MCF 10A (cell line): ENCODE data around the gene STIL. TPM values are rescaled to one million over a fixed set of nuclear protein-coding genes. Genes with fewer than 3 reads are reported as not detected.

Source experiments
- BruUV-seq: library from RNA; stranded (reverse); fragments of 400-500 nt; replicated peaks from 2 replicates; lab custom pipeline; 2021; lab: Mats Ljungman, UMichigan
- CTCF ChIA-PET: fragments of 300-600 bp; sonication (Branson Sonifier 250); formaldehyde crosslinking; extraction: SDS; loops from one replicate; lab custom pipeline; 2021; ENCODE audit warnings: antibody characterized with exemption, inconsistent platforms; lab: Yijun Ruan, JAX
- POLR2A ChIA-PET: fragments of 300-600, 350-650 bp; sonication (Branson Sonifier 250); formaldehyde crosslinking; extraction: SDS; loops from one replicate; lab custom pipeline; 2020; ENCODE audit warnings: antibody characterized with exemption, inconsistent platforms; lab: Yijun Ruan, JAX
- DNase-seq: peaks from one replicate; pipeline ENCODE4 v3.0.0-alpha.2; 2018; ENCODE audit not compliant: unreplicated experiment
- H3K27ac Mint-ChIP-seq: one replicate; pipeline ENCODE4 v1.8.0; 2022; ENCODE audit warnings: mild to moderate bottlenecking, low read depth, mixed read lengths; ENCODE audit not compliant: unreplicated experiment
- H3K27me3 Mint-ChIP-seq: one replicate; pipeline ENCODE4 v1.8.0; 2022; ENCODE audit warnings: mixed read lengths; ENCODE audit not compliant: insufficient read depth, unreplicated experiment
- H3K36me3 Mint-ChIP-seq: one replicate; pipeline ENCODE4 v1.8.0; 2022; ENCODE audit warnings: mild to moderate bottlenecking, moderate library complexity, mixed read lengths; ENCODE audit not compliant: insufficient read depth, unreplicated experiment
- H3K4me1 Mint-ChIP-seq: one replicate; pipeline ENCODE4 v1.8.0; 2022; ENCODE audit warnings: mixed read lengths; ENCODE audit not compliant: insufficient read depth, unreplicated experiment
- H3K4me3 Mint-ChIP-seq: one replicate; pipeline ENCODE4 v1.8.0; 2022; ENCODE audit warnings: mild to moderate bottlenecking, moderate library complexity, mixed read lengths; ENCODE audit not compliant: unreplicated experiment
- H3K9me3 Mint-ChIP-seq: one replicate; pipeline ENCODE4 v1.8.0; 2022; ENCODE audit warnings: mixed read lengths; ENCODE audit not compliant: unreplicated experiment
- intact Hi-C: fragments of 100-400 bp; cut with micrococcal nuclease; formaldehyde crosslinking; loops from 2 replicates; pipeline ENCODE4 v1.14.1; 2022
- total RNA-seq: library from RNA; stranded (reverse); gene quantifications from 2 replicates; pipeline ENCODE4 v1.2.3, GENCODE V29; 2022
- TF ChIP-seq, protein P1 (sequence below): fragments of 200-600 bp; IDR thresholded peaks from one replicate; pipeline ENCODE4 v1.8.0; 2022; ENCODE audit warnings: antibody characterized with exemption, mild to moderate bottlenecking; ENCODE audit not compliant: unreplicated experiment

Gene STIL
- total RNA-seq, 1 experiment from 2014 or later = 12.6 TPM

GRCh38 chr1:47212636-47213229 is 101.2 kb downstream of the STIL start:
- CTCF ChIA-PET = interaction anchor here (4.5 kb wide), 1 partner anchor 20 kb away, joined by 26 read pairs; no protein-coding TSS in a partner anchor
- intact Hi-C loops = no loop called here
- H3K27ac Mint-ChIP-seq = no peak overlapping the region

DNA sequence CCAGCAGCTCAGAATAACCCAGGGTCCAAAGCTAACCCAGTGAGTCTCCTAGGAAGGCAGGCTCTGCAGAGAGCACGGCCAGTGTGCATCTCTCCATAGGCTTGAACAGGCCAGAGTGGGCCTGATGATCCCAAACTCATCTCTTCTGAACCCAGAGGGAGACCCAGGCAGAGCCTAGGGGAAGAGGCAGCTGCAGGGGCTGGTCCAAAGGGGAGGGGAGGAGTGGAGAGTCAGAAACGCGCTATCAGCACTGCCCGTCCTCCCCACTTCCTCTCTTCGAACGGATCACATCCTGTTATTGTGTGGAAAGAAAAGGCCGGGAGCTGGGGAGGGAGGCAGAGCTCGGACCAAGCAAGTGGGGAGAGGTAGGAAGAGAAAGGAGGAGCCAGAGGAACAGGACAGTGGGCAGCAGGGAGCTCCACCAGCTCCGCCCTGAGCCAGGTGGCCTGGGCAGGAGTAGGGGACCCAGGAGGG is 102.1 kb downstream of the STIL start:
- TF ChIP-seq, protein P1, sequence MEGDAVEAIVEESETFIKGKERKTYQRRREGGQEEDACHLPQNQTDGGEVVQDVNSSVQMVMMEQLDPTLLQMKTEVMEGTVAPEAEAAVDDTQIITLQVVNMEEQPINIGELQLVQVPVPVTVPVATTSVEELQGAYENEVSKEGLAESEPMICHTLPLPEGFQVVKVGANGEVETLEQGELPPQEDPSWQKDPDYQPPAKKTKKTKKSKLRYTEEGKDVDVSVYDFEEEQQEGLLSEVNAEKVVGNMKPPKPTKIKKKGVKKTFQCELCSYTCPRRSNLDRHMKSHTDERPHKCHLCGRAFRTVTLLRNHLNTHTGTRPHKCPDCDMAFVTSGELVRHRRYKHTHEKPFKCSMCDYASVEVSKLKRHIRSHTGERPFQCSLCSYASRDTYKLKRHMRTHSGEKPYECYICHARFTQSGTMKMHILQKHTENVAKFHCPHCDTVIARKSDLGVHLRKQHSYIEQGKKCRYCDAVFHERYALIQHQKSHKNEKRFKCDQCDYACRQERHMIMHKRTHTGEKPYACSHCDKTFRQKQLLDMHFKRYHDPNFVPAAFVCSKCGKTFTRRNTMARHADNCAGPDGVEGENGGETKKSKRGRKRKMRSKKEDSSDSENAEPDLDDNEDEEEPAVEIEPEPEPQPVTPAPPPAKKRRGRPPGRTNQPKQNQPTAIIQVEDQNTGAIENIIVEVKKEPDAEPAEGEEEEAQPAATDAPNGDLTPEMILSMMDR = no peak
- POLR2A ChIA-PET = interaction anchor here (0.6 to 1.2 kb wide), 2 partner anchors 32 to 607 kb away, joined by 3 to 4 read pairs; no protein-coding TSS in a partner anchor
- no peak for DNase-seq
- Mint-ChIP-seq H3K9me3 (no peaks in the 10 kb centered on the region), H3K27me3 (no peaks in the 10 kb centered on the region), H3K4me1 (no peaks in the 10 kb centered on the region), H3K36me3 (no peaks in the 10 kb centered on the region), H3K27ac (no peak overlapping the region), H3K4me3 (no peak overlapping the region)
- BruUV-seq = no TSS peak
- CTCF ChIA-PET = interaction anchor here (0.6 to 4.5 kb wide), 3 partner anchors 15 to 51 kb away, joined by 3 to 26 read pairs (median 3); no protein-coding TSS in a partner anchor
- intact Hi-C loops = no loop called here

More at GRCh38 chr1:47212636-47213229, 101.2 kb downstream of the STIL start:
- H3K4me1 Mint-ChIP-seq = no peaks in the 10 kb centered on the region
- no peak overlapping the region for H3K4me3 Mint-ChIP-seq
- no peak for DNase-seq
- BruUV-seq = no TSS peak
- H3K36me3 Mint-ChIP-seq = no peaks in the 10 kb centered on the region
- POLR2A ChIA-PET = interaction anchor here (0.8 to 1.2 kb wide), 2 partner anchors 33 to 53 kb away, joined by 3 to 4 read pairs; no protein-coding TSS in a partner anchor
- H3K9me3 Mint-ChIP-seq = no peaks in the 10 kb centered on the region
- no peaks in the 10 kb centered on the region for H3K27me3 Mint-ChIP-seq
- TF ChIP-seq, protein P1 = no peak

DNA sequence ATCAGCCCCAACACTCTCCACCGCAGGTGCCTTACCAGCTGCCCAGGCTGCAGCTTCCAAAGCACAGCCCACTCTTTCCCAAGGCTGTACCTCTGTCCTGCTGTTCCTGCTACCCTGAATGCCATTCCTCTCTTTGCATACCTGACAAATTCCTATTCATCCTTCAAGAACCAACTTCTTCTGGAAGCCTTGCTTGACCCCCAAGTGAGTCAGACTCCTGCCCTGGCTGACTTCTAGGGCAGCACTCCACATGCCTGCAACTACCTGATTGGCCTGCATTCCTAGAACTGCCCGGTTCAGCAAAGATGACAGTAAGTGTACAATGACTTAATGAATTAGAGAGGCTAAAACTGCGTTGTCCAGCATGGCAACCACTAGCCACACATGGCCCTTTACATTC is 103.3 kb downstream of the STIL start:
- Mint-ChIP-seq H3K27ac (no peak overlapping the region), H3K4me3 (no peak overlapping the region), H3K36me3 (no peaks in the 10 kb centered on the region), H3K9me3 (no peaks in the 10 kb centered on the region), H3K27me3 (no peaks in the 10 kb centered on the region), H3K4me1 (no peaks in the 10 kb centered on the region)
- TF ChIP-seq, protein P1 = no peak
- POLR2A ChIA-PET = no interaction called here
- CTCF ChIA-PET = interaction anchor here (4.5 kb wide), 1 partner anchor 18 kb away, joined by 26 read pairs; no protein-coding TSS in a partner anchor
- BruUV-seq = no TSS peak
- intact Hi-C loops = no loop called here
- DNase-seq = no peak

DNA sequence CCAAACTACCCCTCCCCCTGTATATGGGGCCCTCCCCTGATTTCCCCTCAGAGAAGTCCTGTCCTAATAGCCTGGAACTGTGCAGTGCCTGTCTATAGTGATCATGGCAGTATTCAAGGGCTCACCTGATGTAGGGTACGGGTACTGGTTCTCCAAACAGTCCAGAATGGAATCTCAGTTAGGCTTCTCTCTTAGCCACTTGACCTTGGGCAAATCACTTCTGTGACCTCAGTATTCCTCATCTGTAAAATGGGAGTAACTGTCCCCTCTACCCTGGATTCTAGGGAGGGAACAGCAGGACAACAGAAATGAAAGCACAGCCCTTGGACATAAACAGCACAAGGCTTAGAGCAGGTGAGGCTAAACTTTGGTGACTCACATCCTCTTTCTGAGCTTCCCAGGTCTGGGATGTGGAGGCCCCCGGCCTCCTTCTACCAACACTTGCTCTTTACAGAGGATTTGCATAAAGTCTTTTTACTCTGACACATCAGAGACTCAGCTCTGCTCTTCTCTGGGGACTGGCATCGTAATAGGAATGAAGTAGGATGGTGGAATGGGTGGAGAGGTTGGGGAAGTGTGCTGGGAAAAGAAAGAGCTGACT is 104.1 kb downstream of the STIL start:
- TF ChIP-seq, protein P1 = no peak
- ChIA-PET CTCF (interaction anchor here (4.5 kb wide), 1 partner anchor 17 kb away, joined by 26 read pairs; no protein-coding TSS in a partner anchor), POLR2A (no interaction called here)
- H3K4me3 Mint-ChIP-seq = no peak overlapping the region
- intact Hi-C loops = no loop called here
- no peaks in the 10 kb centered on the region for H3K36me3 Mint-ChIP-seq
- no peaks in the 10 kb centered on the region for H3K4me1 Mint-ChIP-seq
- H3K9me3 Mint-ChIP-seq = no peaks in the 10 kb centered on the region
- H3K27me3 Mint-ChIP-seq = peaks cover under 1% of the 10 kb centered on the region
- H3K27ac Mint-ChIP-seq = no peak overlapping the region
- BruUV-seq = no TSS peak
- no peak for DNase-seq
